Neuronal stem cell (in vitro differentiated cells): Measurements from ENCODE around the gene VASP.

Experiments used
- DNase-seq: peaks from one replicate; pipeline ENCODE4 v3.0.0-alpha.2; 2013; ENCODE audit warnings: low spot score
- H2AFZ ChIP-seq: one replicate; pipeline ENCODE4 v1.6.1; 2013; ENCODE audit warnings: mild to moderate bottlenecking, low read length, inconsistent platforms
- H2AK5ac ChIP-seq: 2 replicates; pipeline ENCODE4 v1.6.1; 2013; ENCODE audit warnings: low read depth, mild to moderate bottlenecking, inconsistent platforms, low read length, moderate library complexity, mixed read lengths
- H2BK120ac ChIP-seq: 2 replicates; pipeline ENCODE4 v1.6.1; 2013; ENCODE audit warnings: low read depth, mild to moderate bottlenecking, inconsistent platforms, low read length, moderate library complexity, mixed read lengths
- H2BK12ac ChIP-seq: one replicate; pipeline ENCODE4 v1.6.1; 2013; ENCODE audit warnings: low read length, inconsistent platforms
- H2BK15ac ChIP-seq: 2 replicates; pipeline ENCODE4 v1.6.1; 2013; ENCODE audit warnings: mild to moderate bottlenecking, low read length, inconsistent platforms, mixed read lengths
- H2BK5ac ChIP-seq: one replicate; pipeline ENCODE4 v1.6.1; 2013; ENCODE audit warnings: inconsistent platforms, mild to moderate bottlenecking, low read length, moderate library complexity
- H3K14ac ChIP-seq: one replicate; pipeline ENCODE4 v1.6.1; 2013; ENCODE audit warnings: low read length, inconsistent platforms
- H3K18ac ChIP-seq: 2 replicates; pipeline ENCODE4 v1.6.1; 2013; ENCODE audit warnings: low read length, inconsistent platforms
- H3K23ac ChIP-seq: 2 replicates; pipeline ENCODE4 v1.6.1; 2013; ENCODE audit warnings: low read depth, mild to moderate bottlenecking, mixed read lengths, low read length, inconsistent platforms; ENCODE audit not compliant: poor library complexity
- H3K27ac ChIP-seq: replicated peaks from 3 replicates; pipeline ENCODE4 v1.5.1; 2013; ENCODE audit warnings: low read length, inconsistent platforms
- H3K27me3 ChIP-seq, 3 experiments: 2 replicates each; pipeline ENCODE4 v1.6.1; 2013; ENCODE audit warnings: low read length in 3 of 3, mild to moderate bottlenecking in 2 of 3, inconsistent platforms in 1 of 3, low read depth in 1 of 3, mixed read lengths in 1 of 3, moderate library complexity in 1 of 3; ENCODE audit not compliant: control insufficient read depth in 3 of 3, insufficient read depth in 3 of 3
- H3K36me3 ChIP-seq, 2 donors: replicated peaks in 1 of 2; 2 replicates each; pipeline ENCODE4 v1.6.1; 2013; ENCODE audit warnings: low read length in 2 of 2; ENCODE audit not compliant: control insufficient read depth in 2 of 2, insufficient read depth in 2 of 2
- H3K4ac ChIP-seq: 2 replicates; pipeline ENCODE4 v1.6.1; 2013; ENCODE audit warnings: inconsistent platforms, mild to moderate bottlenecking, low read length, moderate library complexity
- H3K4me1 ChIP-seq, 2 donors: 1 replicate in 1 of 2; 2 replicates in 1 of 2; pipeline ENCODE4 v1.6.1; 2013; ENCODE audit warnings: low read length in 2 of 2, low read depth in 1 of 2; ENCODE audit not compliant: control insufficient read depth in 2 of 2, insufficient read depth in 1 of 2
- H3K4me2 ChIP-seq: one replicate; pipeline ENCODE4 v1.6.1; 2013; ENCODE audit warnings: mild to moderate bottlenecking, low read length, inconsistent platforms; ENCODE audit not compliant: insufficient read depth, poor library complexity, severe bottlenecking
- H3K4me3 ChIP-seq, 2 donors: 2 replicates each; pipeline ENCODE4 v1.5.1; 2013; ENCODE audit warnings: low read length in 2 of 2, mild to moderate bottlenecking in 2 of 2, inconsistent platforms in 1 of 2, moderate library complexity in 1 of 2
- H3K79me1 ChIP-seq: one replicate; pipeline ENCODE4 v1.6.1; 2013; ENCODE audit warnings: low read depth, mild to moderate bottlenecking, inconsistent platforms, low read length, moderate library complexity
- H3K9ac ChIP-seq: one replicate; pipeline ENCODE4 v1.6.1; 2013; ENCODE audit warnings: mild to moderate bottlenecking, low read depth, low read length, inconsistent platforms; ENCODE audit not compliant: poor library complexity
- H3K9me3 ChIP-seq, 2 donors: replicated peaks in 1 of 2; 2 replicates each; pipeline versions ENCODE3 to v1.6.1; 2013; ENCODE audit warnings: low read length in 2 of 2, mild to moderate bottlenecking in 2 of 2, inconsistent platforms in 1 of 2, low read depth in 1 of 2, mixed read lengths in 1 of 2, moderate library complexity in 1 of 2; ENCODE audit not compliant: control insufficient read depth in 2 of 2, insufficient read depth in 1 of 2
- H4K8ac ChIP-seq: one replicate; pipeline ENCODE4 v1.6.1; 2013; ENCODE audit warnings: low read depth, mild to moderate bottlenecking, inconsistent platforms, low read length, moderate library complexity
- H4K91ac ChIP-seq: one replicate; pipeline ENCODE4 v1.6.1; 2013; ENCODE audit warnings: low read length, low read depth, mild to moderate bottlenecking, inconsistent platforms; ENCODE audit not compliant: poor library complexity
- WGBS, 2 donors: extraction: QIAGEN DNeasy Blood & Tissue Kit; methylation state at CpG; one replicate each; pipeline ENCODE4 v1.1.7; 2013; ENCODE audit warnings: missing lambda C conversion rate in 2 of 2, mixed read lengths in 1 of 2; ENCODE audit not compliant: insufficient read length in 2 of 2, insufficient replicate concordance in 1 of 2; ENCODE audit errors: extremely low coverage in 2 of 2; 5-methylcytosine and 5-hydroxymethylcytosine counted together

The VASP gene

GRCh38 chr19:45517238-45517637, 10.0 kb downstream of the VASP start:
- Histone ChIP-seq H3K9me3 (no peaks in the 10 kb centered on the region), H4K8ac (no peak overlapping the region), H4K91ac (no peak overlapping the region), H2AFZ (no peak overlapping the region), H2AK5ac (no peak overlapping the region), H3K36me3 (peaks cover 18 to 22% of the 10 kb centered on the region in 2 donors), H3K4me2 (no peak overlapping the region), H2BK5ac (no peak overlapping the region), H2BK12ac (no peak overlapping the region), H3K27me3 (no peaks in the 10 kb centered on the region), H3K79me1 (peaks cover 8% of the 10 kb centered on the region), H3K4me3 (no peak overlapping the region), H3K14ac (no peak overlapping the region), H3K9ac (no peak overlapping the region), H3K27ac (no peak overlapping the region), H2BK15ac (no peak overlapping the region), H3K4me1 (peaks cover 0 to 1% of the 10 kb centered on the region in 2 donors), H2BK120ac (no peak overlapping the region), H3K4ac (no peak overlapping the region), H3K23ac (no peak overlapping the region), H3K18ac (no peak overlapping the region)
- DNase-seq = no peak
- no CpG with 5 or more reads among the region's 7 CpGs for WGBS, 2 donors

DNA sequence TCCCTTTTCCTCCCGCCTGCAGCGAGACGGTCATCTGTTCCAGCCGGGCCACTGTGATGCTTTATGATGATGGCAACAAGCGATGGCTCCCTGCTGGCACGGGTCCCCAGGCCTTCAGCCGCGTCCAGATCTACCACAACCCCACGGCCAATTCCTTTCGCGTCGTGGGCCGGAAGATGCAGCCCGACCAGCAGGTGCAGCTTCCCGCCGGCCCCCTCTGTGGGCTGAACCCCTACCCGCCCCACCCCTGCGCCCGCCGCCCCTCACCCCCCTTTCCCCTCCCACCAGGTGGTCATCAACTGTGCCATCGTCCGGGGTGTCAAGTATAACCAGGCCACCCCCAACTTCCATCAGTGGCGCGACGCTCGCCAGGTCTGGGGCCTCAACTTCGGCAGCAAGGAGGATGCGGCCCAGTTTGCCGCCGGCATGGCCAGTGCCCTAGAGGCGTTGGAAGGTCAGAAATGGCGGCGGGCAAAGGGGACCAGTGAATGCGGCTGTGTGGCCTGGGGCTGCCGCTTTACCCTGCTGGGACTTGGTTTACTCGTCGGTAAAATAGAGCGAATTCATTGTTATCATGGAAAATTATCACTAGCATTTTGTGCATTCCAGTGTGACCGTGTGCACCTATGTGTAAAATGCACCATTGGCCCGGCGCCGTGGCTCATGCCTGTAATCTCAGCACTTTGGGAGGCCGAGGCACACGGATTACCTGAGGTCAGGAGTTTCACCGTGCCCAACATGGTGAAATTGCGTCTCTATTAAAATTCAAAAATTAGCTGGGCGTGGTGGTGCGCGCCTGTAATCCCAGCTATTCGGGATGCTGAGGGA, 10.6 kb downstream of the VASP start:
- H3K14ac ChIP-seq = no peak overlapping the region
- WGBS, 2 donors = no CpG with 5 or more reads among the region's 50 CpGs
- H3K27ac ChIP-seq = no peak overlapping the region

GRCh38 chr19:45518469-45518826, 11.2 kb downstream of the VASP start:
- Histone ChIP-seq H2AK5ac (no peak overlapping the region), H4K8ac (no peak overlapping the region), H2BK15ac (no peak overlapping the region), H3K14ac (no peak overlapping the region), H3K23ac (no peak overlapping the region), H3K27me3 (no peaks in the 10 kb centered on the region), H3K9me3 (no peaks in the 10 kb centered on the region), H3K4me3 (no peak overlapping the region), H2BK5ac (no peak overlapping the region), H3K27ac (no peak overlapping the region), H3K4me2 (no peak overlapping the region), H3K9ac (no peak overlapping the region), H4K91ac (no peak overlapping the region), H3K79me1 (peaks cover 8% of the 10 kb centered on the region), H3K4ac (no peak overlapping the region), H2BK12ac (no peak overlapping the region), H3K4me1 (peaks cover 0 to 1% of the 10 kb centered on the region in 2 donors), H3K18ac (no peak overlapping the region), H2BK120ac (no peak overlapping the region), H3K36me3 (peaks cover 19 to 27% of the 10 kb centered on the region in 2 donors), H2AFZ (no peak overlapping the region)
- DNase-seq = no peak
- WGBS, 2 donors = no CpG with 5 or more reads among the region's 7 CpGs

More for the DNA sequence above, 10.6 kb downstream of the VASP start:
- Histone ChIP-seq H4K91ac (no peak overlapping the region), H2BK5ac (no peak overlapping the region), H3K79me1 (peaks cover 8% of the 10 kb centered on the region), H4K8ac (no peak overlapping the region), H3K9ac (no peak overlapping the region), H2AFZ (no peak overlapping the region), H3K4me2 (no peak overlapping the region), H2BK12ac (no peak overlapping the region), H2BK120ac (no peak overlapping the region), H3K18ac (no peak overlapping the region), H3K9me3 (no peaks in the 10 kb centered on the region), H3K4me1 (peaks cover 0 to 1% of the 10 kb centered on the region in 2 donors), H3K23ac (no peak overlapping the region), H2AK5ac (no peak overlapping the region), H3K4me3 (no peak overlapping the region), H3K36me3 (peaks cover 18 to 27% of the 10 kb centered on the region in 2 donors), H3K4ac (no peak overlapping the region), H3K27me3 (no peaks in the 10 kb centered on the region), H2BK15ac (no peak overlapping the region)
- no peak for DNase-seq

DNA sequence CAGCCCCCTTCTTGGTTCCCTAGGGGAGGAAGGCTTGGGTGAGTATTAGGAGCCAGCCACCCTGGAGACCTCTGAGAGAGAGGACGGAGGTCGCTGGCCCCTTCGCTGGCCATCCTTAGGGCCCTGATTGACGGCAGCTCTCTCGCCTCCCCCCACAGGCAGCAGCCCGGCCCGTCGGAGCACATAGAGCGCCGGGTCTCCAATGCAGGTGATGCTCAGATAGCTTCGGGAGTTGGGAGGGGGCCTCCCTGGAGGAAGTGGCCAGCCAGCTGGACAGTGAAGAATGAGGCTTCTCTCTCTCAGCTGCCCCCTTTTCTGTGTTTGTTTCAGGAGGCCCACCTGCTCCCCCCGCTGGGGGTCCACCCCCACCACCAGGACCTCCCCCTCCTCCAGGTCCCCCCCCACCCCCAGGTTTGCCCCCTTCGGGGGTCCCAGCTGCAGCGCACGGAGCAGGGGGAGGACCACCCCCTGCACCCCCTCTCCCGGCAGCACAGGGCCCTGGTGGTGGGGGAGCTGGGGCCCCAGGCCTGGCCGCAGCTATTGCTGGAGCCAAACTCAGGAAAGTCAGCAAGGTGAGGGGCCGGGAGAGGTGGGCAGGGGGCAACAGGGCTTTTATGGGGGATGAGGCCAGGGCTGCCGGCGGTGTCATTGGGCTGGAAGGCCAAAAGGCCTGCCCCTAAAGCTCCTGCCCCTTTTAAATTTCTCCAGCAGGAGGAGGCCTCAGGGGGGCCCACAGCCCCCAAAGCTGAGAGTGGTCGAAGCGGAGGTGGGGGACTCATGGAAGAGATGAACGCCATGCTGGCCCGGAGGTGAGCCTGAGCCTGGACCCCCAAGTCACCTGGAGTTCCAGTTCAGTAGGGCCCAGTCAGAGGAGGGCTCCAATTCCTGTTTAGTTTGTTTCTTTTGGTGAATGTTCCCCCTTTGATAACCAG, 15.0 kb downstream of the VASP start:
- H2BK120ac ChIP-seq = no peak overlapping the region
- no CpG with 5 or more reads among the region's 24 CpGs for WGBS, 2 donors
- DNase-seq = no peak
- no peak overlapping the region for H3K9ac ChIP-seq
- no peaks in the 10 kb centered on the region for H3K9me3 ChIP-seq
- no peak overlapping the region for H4K91ac ChIP-seq
- H3K36me3 ChIP-seq = peaks cover 28 to 52% of the 10 kb centered on the region in 2 donors
- no peaks in the 10 kb centered on the region for H3K79me1 ChIP-seq
- no peak overlapping the region for H2BK5ac ChIP-seq
- no peak overlapping the region for H3K18ac ChIP-seq
- H3K4me2 ChIP-seq = no peak overlapping the region
- H3K4me1 ChIP-seq = peaks cover 0 to under 1% of the 10 kb centered on the region in 2 donors
- H3K4ac ChIP-seq = no peak overlapping the region
- no peak overlapping the region for H2BK15ac ChIP-seq
- H4K8ac ChIP-seq = no peak overlapping the region
- no peak overlapping the region for H2BK12ac ChIP-seq
- H3K27ac ChIP-seq = no peak overlapping the region
- no peak overlapping the region for H2AFZ ChIP-seq
- no peak overlapping the region for H3K4me3 ChIP-seq
- H3K27me3 ChIP-seq = no peaks in the 10 kb centered on the region
- no peak overlapping the region for H2AK5ac ChIP-seq
- H3K23ac ChIP-seq = no peak overlapping the region
- H3K14ac ChIP-seq = no peak overlapping the region
